ENCODE data around the gene CYP27C1.

DNA sequence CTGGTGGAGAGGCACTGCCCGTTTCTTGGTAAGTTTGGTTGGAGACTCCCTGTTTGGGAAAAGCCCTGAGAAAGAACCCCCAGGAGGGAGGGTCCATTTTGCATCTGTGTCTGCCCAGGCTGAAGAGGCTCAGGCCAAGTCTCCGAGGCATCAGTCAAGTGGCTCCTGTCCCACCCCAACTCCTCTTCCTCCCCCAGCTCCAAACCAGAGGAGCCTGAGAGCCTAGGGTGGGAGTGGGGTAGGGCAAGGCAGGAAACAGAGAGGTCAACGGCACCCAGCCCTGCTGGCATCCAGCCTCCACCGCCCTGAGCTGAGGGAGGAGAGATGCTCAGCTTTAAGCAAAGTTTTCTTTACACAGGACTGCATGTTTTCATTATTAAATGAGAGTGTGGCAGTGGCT is 38.2 kb downstream of the CYP27C1 start:
- no peak for TF ChIP-seq CTCF (IDR thresholded peaks at IDR 0.05)
- no peak for TF ChIP-seq POLR2A (IDR thresholded peaks at IDR 0.05)

Measured in lower leg skin (tissue), 3 donors.